Caco-2 (cell line): ENCODE results near the gene RBM43. TPM values are rescaled to one million over a fixed set of nuclear protein-coding genes. Genes with fewer than 3 reads are reported as not detected.

Experiments
- BruUV-seq: library from RNA; stranded (reverse); fragments of 400-500 nt; replicated peaks from 2 replicates; lab custom pipeline; 2021; lab: Mats Ljungman, UMichigan
- CTCF ChIA-PET: fragments of 300-600 bp; sonication (Branson Sonifier 250); formaldehyde crosslinking; loops from one replicate; lab custom pipeline; 2022; ENCODE audit warnings: antibody characterized with exemption; lab: Charles Lee
- POLR2A ChIA-PET: fragments of 300-600 bp; sonication (Branson Sonifier 250); formaldehyde crosslinking; loops from one replicate; lab custom pipeline; 2022; ENCODE audit warnings: antibody characterized with exemption; lab: Charles Lee
- DNase-seq, 2 experiments: peaks; one replicate each; pipeline versions ENCODE4 v3.0.0 to v3.0.0-alpha.2; 2020 to 2022
- H3K27me3 ChIP-seq: replicated peaks from 2 replicates; pipeline ENCODE4 v1.6.0; 2011; ENCODE audit warnings: low read length; ENCODE audit not compliant: control insufficient read depth, insufficient read depth
- H3K36me3 ChIP-seq: 2 replicates; pipeline ENCODE4 v1.5.1; 2011; ENCODE audit warnings: low read length; ENCODE audit not compliant: control insufficient read depth, insufficient read depth
- H3K4me1 ChIP-seq: fragments of 250-450 bp; sonication (Bioruptor Pico); 2 replicates; pipeline ENCODE4 v1.5.1; 2020; ENCODE audit warnings: mild to moderate bottlenecking
- H3K4me3 ChIP-seq: 2 replicates; pipeline ENCODE4 v1.5.1; 2011; ENCODE audit warnings: low read depth, mild to moderate bottlenecking, control low read depth, low read length
- H3K9me3 ChIP-seq: fragments of 250-450 bp; sonication (Bioruptor Pico); 2 replicates; pipeline ENCODE4 v1.5.1; 2020; ENCODE audit warnings: mild to moderate bottlenecking, moderate library complexity
- H3K27ac Mint-ChIP-seq: one replicate; pipeline ENCODE4 v1.8.0; 2022; ENCODE audit warnings: mixed read lengths; ENCODE audit not compliant: unreplicated experiment
- H3K27me3 Mint-ChIP-seq: one replicate; pipeline ENCODE4 v1.8.0; 2022; ENCODE audit warnings: mixed read lengths; ENCODE audit not compliant: insufficient read depth, unreplicated experiment
- H3K36me3 Mint-ChIP-seq: one replicate; pipeline ENCODE4 v1.8.0; 2022; ENCODE audit warnings: mild to moderate bottlenecking, mixed read lengths; ENCODE audit not compliant: insufficient read depth, unreplicated experiment
- H3K4me1 Mint-ChIP-seq: one replicate; pipeline ENCODE4 v1.8.0; 2022; ENCODE audit warnings: low read depth, mixed read lengths; ENCODE audit not compliant: unreplicated experiment
- H3K4me3 Mint-ChIP-seq: one replicate; pipeline ENCODE4 v1.8.0; 2022; ENCODE audit warnings: mild to moderate bottlenecking, moderate library complexity, mixed read lengths; ENCODE audit not compliant: unreplicated experiment
- H3K9me3 Mint-ChIP-seq: one replicate; pipeline ENCODE4 v1.8.0; 2022; ENCODE audit warnings: mixed read lengths; ENCODE audit not compliant: unreplicated experiment
- CTCF ChIP-seq, 2 experiments: fragments of 200-600 bp in 1 of 2; IDR thresholded peaks; 1 replicate in 1 of 2; 2 replicates in 1 of 2; pipeline versions ENCODE4 v1.5.1 to v1.8.0; 2011 to 2022; ENCODE audit warnings: antibody characterized with exemption in 1 of 2, control low read depth in 1 of 2, inconsistent platforms in 1 of 2, low read depth in 1 of 2, low read length in 1 of 2, mild to moderate bottlenecking in 1 of 2, moderate library complexity in 1 of 2; ENCODE audit not compliant: insufficient read depth in 1 of 2, severe bottlenecking in 1 of 2, unreplicated experiment in 1 of 2
- intact Hi-C: fragments of 100-400 bp; cut with micrococcal nuclease; formaldehyde crosslinking; loops from one replicate; pipeline ENCODE4 v1.10.0; 2022; ENCODE audit not compliant: unreplicated experiment
- total RNA-seq: library from RNA; stranded (reverse); gene quantifications from 2 replicates; pipeline ENCODE4 v1.2.3, GENCODE V29; 2022

The RBM43 gene
- total RNA-seq, 1 experiment from 2014 or later, result 1.4 TPM

- Mint-ChIP-seq H3K27me3 (peaks cover 13% of the 10 kb centered on the region), H3K27ac (no peak overlapping the region), H3K4me3 (no peak overlapping the region), H3K9me3 (no peaks in the 10 kb centered on the region), H3K4me1 (no peaks in the 10 kb centered on the region), H3K36me3 (no peaks in the 10 kb centered on the region)
- DNase-seq, result no peak
- BruUV-seq, result no TSS peak
- ChIA-PET POLR2A (no interaction called here), CTCF (no interaction called here)
- intact Hi-C loops, result no loop called here
- no peak for TF ChIP-seq CTCF (IDR thresholded peaks at IDR 0.05; ENCODE audit: insufficient read depth in 1 of 2, low read depth in 1 of 2, low read length in 1 of 2, severe bottlenecking in 1 of 2, unreplicated experiment in 1 of 2)
- Histone ChIP-seq H3K4me1 (no peaks in the 10 kb centered on the region), H3K4me3 (no peak overlapping the region), H3K9me3 (no peaks in the 10 kb centered on the region), H3K36me3 (no peaks in the 10 kb centered on the region), H3K27me3 (no peaks in the 10 kb centered on the region)
Measured at GRCh38 chr2:151205571-151205970, 56.1 kb downstream of the RBM43 start.

GRCh38 chr2:151204756-151205155 is 56.9 kb downstream of the RBM43 start:
- POLR2A ChIA-PET, result no interaction called here
- no peak overlapping the region for H3K4me3 Mint-ChIP-seq
- H3K4me1 Mint-ChIP-seq, result no peaks in the 10 kb centered on the region

GRCh38 chr2:151200844-151201243 is 60.8 kb downstream of the RBM43 start:
- Histone ChIP-seq H3K9me3 (no peaks in the 10 kb centered on the region), H3K27me3 (no peaks in the 10 kb centered on the region), H3K4me3 (no peak overlapping the region), H3K4me1 (no peaks in the 10 kb centered on the region), H3K36me3 (no peaks in the 10 kb centered on the region)
- no peak for DNase-seq
- H3K27me3 Mint-ChIP-seq, result peaks cover 21% of the 10 kb centered on the region
- H3K4me1 Mint-ChIP-seq, result no peaks in the 10 kb centered on the region
- H3K36me3 Mint-ChIP-seq, result no peaks in the 10 kb centered on the region
- ChIA-PET CTCF (no interaction called here), POLR2A (interaction anchor here (0.5 kb wide), 1 partner anchor 1588 kb away, joined by 3 read pairs; no protein-coding TSS in a partner anchor)
- intact Hi-C loops, result no loop called here
- no peak overlapping the region for H3K27ac Mint-ChIP-seq
- H3K9me3 Mint-ChIP-seq, result no peaks in the 10 kb centered on the region
- TF ChIP-seq CTCF (IDR thresholded peaks at IDR 0.05; ENCODE audit: insufficient read depth in 1 of 2, low read depth in 1 of 2, low read length in 1 of 2, severe bottlenecking in 1 of 2, unreplicated experiment in 1 of 2), result no peak
- no peak overlapping the region for H3K4me3 Mint-ChIP-seq
- no TSS peak for BruUV-seq

More at GRCh38 chr2:151204756-151205155, 56.9 kb downstream of the RBM43 start:
- H3K9me3 ChIP-seq, result no peaks in the 10 kb centered on the region
- no peak for DNase-seq
- intact Hi-C loops, result no loop called here
- CTCF ChIA-PET, result no interaction called here
- no peak overlapping the region for H3K27ac Mint-ChIP-seq
- no peaks in the 10 kb centered on the region for H3K36me3 Mint-ChIP-seq
- H3K9me3 Mint-ChIP-seq, result no peaks in the 10 kb centered on the region
- no peaks in the 10 kb centered on the region for H3K36me3 ChIP-seq
- H3K4me3 ChIP-seq, result no peak overlapping the region
- H3K27me3 ChIP-seq, result no peaks in the 10 kb centered on the region
- peaks cover 13% of the 10 kb centered on the region for H3K27me3 Mint-ChIP-seq
- TF ChIP-seq CTCF (IDR thresholded peaks at IDR 0.05; ENCODE audit: insufficient read depth in 1 of 2, low read depth in 1 of 2, low read length in 1 of 2, severe bottlenecking in 1 of 2, unreplicated experiment in 1 of 2), result no peak
- BruUV-seq, result no TSS peak
- no peaks in the 10 kb centered on the region for H3K4me1 ChIP-seq
